IPS-18a (cell line): Measurements from ENCODE around the gene FAM47B.

Experiments used
- H3K27ac ChIP-seq: one replicate; pipeline ENCODE4 v1.5.1; 2013; ENCODE audit warnings: low read length
- H3K27me3 ChIP-seq: one replicate; pipeline ENCODE4 v1.6.1; 2013; ENCODE audit warnings: mild to moderate bottlenecking, low read length; ENCODE audit not compliant: control insufficient read depth, insufficient read depth
- H3K36me3 ChIP-seq: one replicate; pipeline ENCODE4 v1.6.1; 2013; ENCODE audit warnings: low read depth, low read length; ENCODE audit not compliant: control insufficient read depth
- H3K4me1 ChIP-seq: one replicate; pipeline ENCODE4 v1.6.1; 2013; ENCODE audit warnings: low read depth, low read length; ENCODE audit not compliant: control insufficient read depth
- H3K4me3 ChIP-seq: one replicate; pipeline ENCODE4 v1.5.1; 2013; ENCODE audit warnings: low read length
- H3K9ac ChIP-seq: one replicate; pipeline ENCODE4 v1.6.1; 2013; ENCODE audit warnings: mild to moderate bottlenecking, low read length, moderate library complexity
- H3K9me3 ChIP-seq: one replicate; pipeline ENCODE4 v1.6.1; 2013; ENCODE audit warnings: low read depth, low read length; ENCODE audit not compliant: control insufficient read depth

FAM47B gene

GRCh38 chrX:34956916-34957315 lies 14.3 kb downstream of the FAM47B start:
- peaks cover 4% of the 10 kb centered on the region for H3K9me3 ChIP-seq
- H3K4me1 ChIP-seq, result no peaks in the 10 kb centered on the region

GRCh38 chrX:34961662-34962061 lies 19.1 kb downstream of the FAM47B start:
- Histone ChIP-seq H3K4me3 (no peak overlapping the region), H3K36me3 (no peaks in the 10 kb centered on the region), H3K27ac (no peak overlapping the region), H3K27me3 (no peaks in the 10 kb centered on the region), H3K9ac (no peak overlapping the region), H3K9me3 (peaks cover 10% of the 10 kb centered on the region), H3K4me1 (no peaks in the 10 kb centered on the region)

More at GRCh38 chrX:34956916-34957315, 14.3 kb downstream of the FAM47B start:
- no peak overlapping the region for H3K4me3 ChIP-seq
- H3K27ac ChIP-seq, result no peak overlapping the region
- H3K27me3 ChIP-seq, result no peaks in the 10 kb centered on the region
- no peaks in the 10 kb centered on the region for H3K36me3 ChIP-seq
- H3K9ac ChIP-seq, result no peak overlapping the region

GRCh38 chrX:34972206-34972605 lies 29.6 kb downstream of the FAM47B start:
- no peaks in the 10 kb centered on the region for H3K36me3 ChIP-seq
- no peak overlapping the region for H3K27ac ChIP-seq
- no peaks in the 10 kb centered on the region for H3K4me1 ChIP-seq
- no peak overlapping the region for H3K4me3 ChIP-seq
- peaks cover 16% of the 10 kb centered on the region for H3K9me3 ChIP-seq
- no peak overlapping the region for H3K9ac ChIP-seq
- no peaks in the 10 kb centered on the region for H3K27me3 ChIP-seq

GRCh38 chrX:34978171-34978570 lies 35.6 kb downstream of the FAM47B start:
- Histone ChIP-seq H3K9me3 (peaks cover 21% of the 10 kb centered on the region), H3K36me3 (no peaks in the 10 kb centered on the region), H3K9ac (no peak overlapping the region), H3K4me1 (no peaks in the 10 kb centered on the region), H3K4me3 (no peak overlapping the region), H3K27ac (no peak overlapping the region), H3K27me3 (no peaks in the 10 kb centered on the region)

GRCh38 chrX:34987646-34988045 lies 45.0 kb downstream of the FAM47B start:
- Histone ChIP-seq H3K36me3 (no peaks in the 10 kb centered on the region), H3K4me3 (no peak overlapping the region), H3K27ac (no peak overlapping the region), H3K4me1 (no peaks in the 10 kb centered on the region), H3K9me3 (peaks cover 13% of the 10 kb centered on the region), H3K27me3 (no peaks in the 10 kb centered on the region), H3K9ac (no peak overlapping the region)
